NCI-H2107 (cell line): Measurements from ENCODE around the gene WNK2.
"Not testable (repeated sequence)": the region's sequence is repeated elsewhere in the genome, so short reads cannot be mapped to it uniquely, and the experiment has no call there.

ENCODE experiments used
- DNase-seq: peaks from one replicate; lab custom pipeline; 2025; lab: John Stamatoyannopoulos, UW

Gene WNK2

DNA sequence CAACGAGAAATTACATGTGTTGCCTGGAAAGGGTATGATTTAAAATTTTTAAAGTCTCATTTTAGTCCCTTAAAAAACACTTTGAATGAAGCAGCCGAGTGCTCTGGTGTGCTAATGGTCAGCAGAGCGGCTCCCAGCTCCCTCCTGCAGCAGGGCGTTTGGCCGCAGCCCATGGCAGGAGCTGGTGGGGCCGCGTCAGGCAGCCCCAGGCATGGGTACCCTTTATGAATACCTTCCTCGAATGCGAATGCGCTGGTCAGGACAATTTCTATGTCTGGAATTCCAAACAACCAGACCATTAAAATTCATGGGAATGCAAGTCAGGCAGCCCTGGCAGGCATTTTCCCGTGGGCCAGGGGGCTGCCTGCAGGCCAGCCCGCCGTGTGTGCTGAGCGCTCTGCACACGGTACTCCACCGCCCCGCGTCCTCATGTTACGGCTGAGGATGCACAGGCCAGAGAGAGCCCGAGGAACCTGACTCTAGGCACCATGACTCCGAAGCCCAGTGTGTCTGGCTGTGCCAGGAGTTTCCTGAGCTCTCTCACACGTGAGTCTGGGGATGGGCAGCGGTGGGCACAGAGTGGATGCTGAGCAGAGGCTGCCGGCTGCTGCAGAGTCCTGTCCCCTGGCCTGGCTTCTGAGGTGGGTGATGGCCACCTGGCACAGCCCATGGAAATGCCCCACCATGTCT, 123.7 kb downstream of the WNK2 start:
- DNase-seq, result no peak

DNA sequence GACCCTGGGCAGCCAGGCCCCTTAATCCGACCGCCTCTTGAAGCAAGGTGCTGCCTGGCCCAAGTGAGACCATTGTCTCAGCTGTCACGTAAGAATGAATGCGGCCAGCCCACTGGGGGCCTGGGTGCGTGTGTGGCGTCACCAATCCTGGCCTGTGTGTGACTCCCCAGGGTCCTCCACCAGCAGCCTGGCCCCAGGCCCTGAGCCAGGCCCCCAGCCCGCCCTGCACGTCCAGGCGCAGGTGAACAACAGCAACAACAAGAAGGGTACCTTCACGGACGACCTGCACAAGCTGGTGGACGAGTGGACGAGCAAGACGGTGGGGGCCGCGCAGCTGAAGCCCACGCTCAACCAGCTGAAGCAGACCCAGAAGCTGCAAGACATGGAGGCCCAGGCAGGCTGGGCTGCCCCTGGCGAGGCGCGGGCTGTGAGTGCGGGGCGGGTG, 124.2 kb downstream of the WNK2 start:
- no peak for DNase-seq

DNA sequence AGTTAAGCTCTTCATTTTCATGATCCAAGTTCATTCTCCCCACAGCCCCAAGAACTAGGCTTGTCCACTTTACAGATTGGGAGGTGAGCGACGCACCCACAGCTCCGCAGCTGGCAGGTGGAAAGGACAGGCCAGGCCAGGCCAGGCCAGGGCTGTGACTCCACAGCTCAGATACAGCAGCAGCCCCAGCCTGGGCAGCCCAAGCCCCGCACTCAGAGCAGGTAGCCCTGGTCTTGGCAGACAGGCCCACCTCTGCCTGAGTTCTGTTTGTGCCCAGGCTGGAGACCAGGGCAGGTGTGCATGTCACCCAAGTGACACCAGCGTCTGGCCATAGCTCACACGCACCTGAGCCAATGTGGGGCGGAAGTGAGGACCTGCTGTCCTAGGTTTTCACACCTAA, 124.7 kb downstream of the WNK2 start:
- DNase-seq, result no peak

DNA sequence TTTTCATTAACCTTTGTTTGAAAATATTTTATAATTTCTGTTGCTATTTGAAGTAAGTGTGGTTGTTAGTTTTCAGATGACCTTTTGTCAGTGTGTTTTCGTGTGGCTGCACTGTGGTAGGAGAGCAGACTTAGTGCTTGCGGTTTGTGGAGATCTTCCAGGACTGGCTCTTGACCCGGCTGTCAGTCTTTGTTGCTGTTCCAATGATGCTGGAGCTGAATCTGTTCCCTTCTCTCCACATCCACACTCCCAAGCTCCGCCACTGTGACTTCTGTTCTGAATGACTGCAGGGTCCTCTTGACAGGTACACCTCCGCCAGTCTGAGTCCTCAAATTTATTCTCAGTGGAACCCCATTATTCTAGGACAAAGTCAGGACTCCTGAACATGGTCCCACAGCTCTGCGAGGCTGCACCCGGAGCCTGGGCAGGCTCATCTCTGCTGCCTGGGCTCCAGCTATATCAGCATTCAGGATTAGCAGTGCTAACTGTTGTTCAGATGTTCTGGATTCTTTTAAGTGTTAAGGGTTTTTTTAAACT, 126.0 kb downstream of the WNK2 start:
- no peak for DNase-seq

DNA sequence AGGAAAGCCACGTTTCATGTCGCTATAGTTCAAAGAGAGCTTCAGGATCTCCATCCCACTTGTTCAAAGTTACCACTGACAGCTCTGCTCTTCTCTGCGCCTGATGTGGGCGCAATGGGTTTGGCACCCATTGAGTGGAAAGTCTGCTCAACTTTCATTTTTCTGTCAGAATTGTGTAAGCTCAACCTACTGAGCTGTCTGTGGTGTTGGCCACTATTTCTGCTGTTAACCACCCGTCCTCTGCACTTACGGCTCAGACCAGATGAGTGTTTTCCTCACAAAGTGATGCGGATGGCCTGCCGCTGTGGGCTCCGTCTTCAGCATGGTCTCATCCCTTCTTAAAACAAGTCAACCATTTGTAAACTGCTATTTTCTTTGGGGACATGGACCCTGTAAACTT, 131.2 kb downstream of the WNK2 start:
- no peak for DNase-seq

DNA sequence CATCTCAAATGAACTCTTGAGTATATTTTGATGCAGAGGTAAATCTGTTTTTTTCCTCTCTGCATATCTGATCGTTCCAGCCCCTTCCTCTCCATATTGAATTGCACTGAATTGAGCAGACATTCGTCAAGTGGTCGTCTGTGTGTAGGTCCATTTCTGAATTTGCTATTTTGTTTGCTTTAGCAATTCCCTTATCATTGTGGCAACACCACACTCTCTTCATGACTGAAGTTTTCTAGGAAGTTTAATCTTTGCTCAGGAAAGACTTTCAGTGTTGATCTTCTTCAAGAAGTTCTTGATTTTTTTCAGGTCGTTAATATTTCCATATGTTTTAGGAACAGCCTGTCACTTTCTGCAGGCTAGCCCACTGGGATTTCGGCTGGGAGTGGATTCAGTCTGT, 132.0 kb downstream of the WNK2 start:
- no peak for DNase-seq

DNA sequence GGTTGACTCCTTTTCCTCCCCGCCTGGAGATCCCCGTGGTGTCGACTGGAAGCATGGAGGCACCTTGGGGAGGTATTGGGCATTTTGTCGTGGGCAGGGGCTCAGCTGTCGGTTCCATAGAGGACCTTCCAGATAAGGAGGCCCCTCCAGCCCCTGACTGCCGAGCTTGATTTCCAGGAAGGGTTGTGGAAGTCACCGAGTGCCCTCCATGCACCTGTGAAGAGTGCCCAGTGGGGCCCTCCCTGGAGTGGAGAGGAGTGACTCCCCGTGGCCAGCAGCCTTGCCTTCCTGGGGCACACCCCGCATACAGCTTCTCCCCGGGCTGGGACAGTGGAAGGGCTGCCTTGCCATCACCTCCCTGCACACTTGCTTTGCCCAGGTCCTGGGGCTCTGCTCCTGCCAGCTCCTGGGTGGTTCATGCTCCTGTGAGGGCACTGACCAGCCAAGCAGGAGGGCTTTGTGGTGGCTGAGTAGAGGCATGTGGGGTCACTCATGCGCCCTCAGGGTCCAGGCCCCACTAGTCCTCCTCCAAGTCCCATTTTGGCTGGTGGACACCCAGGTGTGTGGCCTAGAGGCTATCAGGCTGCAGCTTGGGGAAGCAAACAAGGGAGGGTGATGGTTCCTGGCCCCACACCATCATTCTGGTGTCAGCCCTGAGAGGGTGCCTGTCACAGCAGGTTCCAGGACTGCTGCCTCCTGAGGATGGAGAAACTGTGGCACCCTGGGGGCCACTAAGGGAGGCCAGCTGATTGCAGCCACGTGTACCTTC, 133.0 kb downstream of the WNK2 start:
- no peak for DNase-seq

DNA sequence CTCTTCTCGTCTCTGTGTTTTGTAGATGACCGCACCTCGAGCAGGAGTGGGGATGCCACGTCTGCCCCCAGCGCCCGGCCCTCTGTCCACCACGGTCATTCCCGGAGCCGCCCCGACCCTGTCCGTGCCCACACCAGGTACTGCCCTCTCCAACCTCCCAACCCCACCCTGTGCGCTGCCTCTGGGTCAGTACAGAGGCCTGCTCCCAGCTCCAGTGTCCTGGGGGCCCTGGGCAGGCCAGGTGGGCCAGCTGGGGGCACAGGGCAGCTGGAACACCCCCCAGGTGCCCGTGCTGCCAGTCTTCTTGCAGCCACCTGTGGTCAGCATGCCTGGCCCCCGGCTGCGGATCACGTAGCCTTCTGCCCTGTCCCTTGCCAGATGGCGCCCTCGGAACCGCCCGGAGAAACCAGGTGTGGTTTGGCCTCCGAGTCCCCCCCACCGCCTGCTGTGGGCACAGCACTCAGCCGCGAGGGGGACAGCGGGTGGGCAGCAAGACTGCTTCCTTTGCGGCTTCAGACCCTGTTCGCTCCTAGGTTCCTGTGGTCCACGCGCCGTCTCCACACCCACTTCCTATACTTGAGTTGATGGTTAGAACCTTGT, 133.7 kb downstream of the WNK2 start:
- DNase-seq, result no peak

DNA sequence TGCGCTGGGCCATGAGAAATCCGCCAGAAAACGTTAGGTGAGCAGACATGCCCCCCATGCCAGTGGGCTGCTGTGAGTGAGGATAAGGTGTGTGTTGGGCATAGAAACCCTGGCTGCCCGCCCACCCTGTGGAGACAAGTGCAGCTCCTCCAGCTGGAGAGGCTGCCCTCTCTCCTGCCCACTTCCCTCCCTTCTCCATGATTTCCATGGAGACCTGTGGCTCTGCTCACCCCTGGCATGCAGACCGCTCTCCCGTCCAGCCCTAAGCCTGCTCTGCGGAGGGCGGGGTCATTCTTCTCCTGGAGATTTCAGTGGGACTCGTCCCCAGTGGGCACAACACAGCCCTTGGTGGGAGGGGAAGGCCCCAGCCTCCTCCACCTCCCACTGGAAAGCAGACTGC, 134.5 kb downstream of the WNK2 start:
- no peak for DNase-seq

DNA sequence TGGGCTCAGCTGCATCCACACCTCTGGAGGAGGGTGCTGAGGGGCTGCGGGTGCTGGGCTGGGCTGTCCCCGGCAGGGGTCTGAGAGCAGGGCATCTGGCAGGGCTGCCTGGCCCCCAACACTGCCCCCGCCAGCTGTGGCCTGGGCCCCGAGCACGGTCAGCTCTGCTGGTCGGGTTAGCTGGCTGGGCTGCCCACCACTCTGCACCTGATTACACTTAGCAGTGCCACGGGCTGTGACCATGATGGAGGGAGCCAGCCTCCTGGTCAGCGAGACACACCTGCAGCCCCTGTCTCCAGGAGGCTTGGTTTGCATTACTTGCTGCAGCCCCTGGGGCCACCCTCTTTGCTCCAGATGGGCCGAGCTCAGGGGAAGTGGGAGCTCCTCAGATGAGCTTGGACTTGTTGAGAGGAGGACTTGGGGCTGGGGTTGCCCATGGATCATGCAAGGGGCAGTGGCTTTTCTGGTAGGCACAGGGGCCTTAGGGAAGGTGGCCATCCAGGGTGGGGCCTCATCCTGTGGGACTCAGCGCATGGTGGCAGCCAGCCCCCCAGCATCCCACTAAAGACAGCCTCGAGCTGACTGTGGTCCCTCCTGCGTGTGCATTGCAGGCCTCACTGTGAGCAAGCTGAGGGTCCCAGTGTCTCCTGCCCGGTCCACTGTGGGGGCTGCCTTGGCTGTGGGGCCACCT, 135.5 kb downstream of the WNK2 start:
- DNase-seq, result no peak

DNA sequence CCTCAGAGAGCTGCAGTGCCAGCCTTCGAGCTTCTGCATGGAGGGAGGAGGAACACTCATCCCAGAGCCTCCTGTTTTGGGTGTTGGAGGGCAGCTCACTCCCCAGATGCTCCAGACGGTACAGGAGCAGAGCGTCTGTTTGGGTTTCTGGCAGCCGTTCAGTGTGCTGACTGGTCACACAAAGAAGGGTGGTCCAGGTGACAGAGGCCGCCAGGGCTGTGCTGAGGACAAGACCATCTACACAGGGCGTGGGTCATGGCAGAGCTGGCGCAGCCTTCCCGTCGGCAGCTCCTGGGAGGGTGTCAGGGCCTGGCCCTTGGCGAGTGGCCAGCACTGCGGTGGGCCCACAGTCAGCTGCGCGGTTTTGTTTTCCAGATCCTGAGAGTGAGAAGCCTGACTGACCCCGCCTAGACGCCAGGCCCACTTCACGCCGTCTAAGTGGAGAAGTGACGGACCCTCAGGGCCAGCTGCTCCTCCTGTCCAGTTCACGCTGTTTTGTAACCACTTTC, 136.1 kb downstream of the WNK2 start:
- DNase-seq, result no peak

DNA sequence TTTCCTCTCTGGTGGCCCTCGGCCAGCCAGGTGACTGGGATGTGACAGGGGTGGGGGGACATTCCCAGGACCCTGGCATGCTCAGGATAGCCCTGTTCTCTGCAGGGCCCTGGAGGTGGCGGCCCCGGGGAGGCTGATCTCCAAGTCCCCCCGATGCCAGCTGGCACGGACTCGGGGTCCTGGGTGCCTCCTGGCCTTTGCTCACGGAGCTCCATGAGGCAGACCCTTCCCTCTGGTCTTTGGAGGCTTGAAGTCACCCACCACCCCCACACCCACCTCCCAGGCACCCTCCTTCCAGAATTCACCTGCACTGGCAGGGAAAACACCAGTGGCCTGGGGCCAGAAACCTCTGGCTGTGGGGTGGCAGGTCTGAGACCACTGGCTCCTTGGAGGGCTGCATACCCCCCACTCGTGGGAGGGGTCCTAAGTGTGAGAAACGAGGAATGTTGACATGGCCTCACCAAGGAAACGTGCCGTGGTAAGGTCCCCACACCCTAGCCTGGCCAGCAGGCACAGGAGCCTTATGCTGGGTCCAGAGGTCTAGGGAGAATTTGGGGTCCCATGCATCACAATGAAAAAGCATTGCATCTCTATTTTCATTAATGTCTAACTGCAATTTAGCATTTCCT, 136.8 kb downstream of the WNK2 start:
- no peak for DNase-seq

DNA sequence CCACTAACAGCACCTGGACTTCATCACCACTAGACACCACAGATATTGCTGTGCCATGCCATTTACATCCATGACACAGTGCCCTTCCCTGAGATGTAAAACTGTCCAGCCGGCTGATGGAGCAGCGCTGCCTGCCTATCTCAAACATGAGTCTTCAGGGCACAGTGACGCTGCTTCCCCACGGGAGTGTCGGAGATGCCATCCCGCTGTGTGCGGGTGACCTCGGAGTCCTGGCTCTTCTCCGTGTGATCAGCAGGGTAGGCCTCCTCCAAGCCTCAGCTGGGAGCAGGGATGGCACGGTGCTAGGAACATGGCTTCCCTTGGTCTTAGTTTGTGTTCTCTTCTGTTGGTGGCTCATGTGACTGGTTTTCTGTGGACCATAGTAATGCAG, 137.3 kb downstream of the WNK2 start:
- DNase-seq, result no peak

DNA sequence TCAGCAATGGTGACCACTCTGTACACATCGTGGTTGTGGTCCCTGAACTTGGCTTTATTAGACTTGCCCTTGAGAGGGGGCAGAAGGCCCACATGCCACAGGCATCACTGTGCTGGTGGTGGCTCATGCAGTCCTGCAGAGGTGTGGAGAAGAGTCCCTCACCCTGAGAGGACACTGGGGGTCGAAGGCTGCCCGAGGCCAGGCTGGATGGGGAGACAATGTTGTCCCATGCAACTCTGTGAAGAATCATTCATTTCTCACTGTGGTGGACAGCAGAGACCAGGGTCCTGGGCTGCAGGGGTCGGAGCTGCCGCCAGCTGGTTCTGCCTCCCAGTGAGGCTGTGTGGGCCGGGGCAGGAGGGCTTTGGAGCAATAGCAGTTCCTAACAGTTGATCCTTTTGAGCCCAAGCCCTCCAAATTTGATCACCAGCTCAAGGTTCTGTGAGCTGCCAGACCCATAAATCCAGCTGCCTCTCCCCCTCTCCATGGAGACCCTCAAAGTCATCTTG, 139.6 kb downstream of the WNK2 start:
- not testable (repeated sequence) for DNase-seq

DNA sequence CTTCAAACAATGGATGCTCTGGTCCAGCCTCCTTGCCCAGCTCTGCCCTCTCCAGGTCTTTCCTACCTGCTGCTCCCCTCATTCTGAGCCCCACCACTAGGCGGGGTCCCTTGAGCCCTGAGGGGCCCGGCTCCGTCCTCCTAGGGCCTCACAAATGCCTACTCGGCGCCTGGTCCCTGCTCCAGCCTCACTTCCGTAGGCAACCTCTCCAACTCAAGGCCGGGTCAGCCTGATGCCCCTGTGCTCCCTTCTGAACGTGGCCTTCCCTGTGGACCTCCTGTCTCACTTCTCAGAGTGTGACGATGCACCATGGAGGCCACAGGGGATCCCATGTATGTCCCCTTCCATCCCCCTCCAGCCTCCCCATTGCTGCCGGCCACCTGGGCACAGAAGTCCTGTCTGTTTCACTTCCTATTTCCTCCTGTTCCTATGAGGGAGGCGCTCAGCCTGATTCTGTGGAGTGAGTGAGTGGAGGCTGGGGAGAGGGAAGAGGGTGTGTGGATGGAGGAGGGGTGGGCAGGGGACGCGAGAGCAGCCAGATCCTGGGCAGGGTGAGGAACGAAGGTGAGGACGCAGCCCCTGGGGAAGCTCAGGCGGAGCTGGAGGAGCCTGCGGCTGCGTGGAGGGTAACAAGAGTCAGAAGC, 140.4 kb downstream of the WNK2 start:
- no peak for DNase-seq

DNA sequence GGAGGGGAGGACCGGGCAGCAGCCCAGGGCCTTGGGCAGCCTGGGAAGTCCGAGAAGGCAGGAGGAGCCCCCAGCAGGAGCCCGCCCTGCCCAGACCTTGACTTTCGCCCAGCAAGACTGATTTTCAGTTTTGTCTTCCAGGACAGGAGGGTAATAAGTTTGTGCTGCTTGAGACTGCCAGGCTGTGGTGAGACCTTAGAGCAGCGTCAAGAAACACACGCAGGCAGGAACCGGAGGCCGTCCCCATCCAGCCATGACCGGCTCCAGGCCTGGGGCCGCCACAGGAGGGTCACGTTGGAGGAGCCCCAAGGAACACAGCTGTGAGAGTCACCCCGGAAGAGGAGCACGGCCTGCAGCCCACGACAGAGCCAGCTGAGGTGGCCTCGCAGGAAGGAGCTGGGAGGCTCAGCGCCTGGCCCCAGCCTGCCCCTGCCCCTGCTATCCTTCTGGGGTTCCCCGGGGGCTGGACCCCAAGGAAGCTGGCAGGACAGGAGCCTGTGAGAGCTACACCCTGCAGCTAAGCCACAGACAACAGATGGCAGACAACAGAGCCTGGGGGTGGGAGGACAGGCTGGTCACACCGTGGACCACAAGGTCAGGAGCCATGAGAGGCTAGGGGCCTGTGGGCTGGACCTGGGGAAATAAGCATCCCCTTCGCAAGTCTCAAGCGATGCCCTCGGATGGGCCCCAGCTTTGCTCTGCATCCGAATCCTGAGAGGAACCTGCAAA, 141.5 kb downstream of the WNK2 start:
- no peak for DNase-seq

DNA sequence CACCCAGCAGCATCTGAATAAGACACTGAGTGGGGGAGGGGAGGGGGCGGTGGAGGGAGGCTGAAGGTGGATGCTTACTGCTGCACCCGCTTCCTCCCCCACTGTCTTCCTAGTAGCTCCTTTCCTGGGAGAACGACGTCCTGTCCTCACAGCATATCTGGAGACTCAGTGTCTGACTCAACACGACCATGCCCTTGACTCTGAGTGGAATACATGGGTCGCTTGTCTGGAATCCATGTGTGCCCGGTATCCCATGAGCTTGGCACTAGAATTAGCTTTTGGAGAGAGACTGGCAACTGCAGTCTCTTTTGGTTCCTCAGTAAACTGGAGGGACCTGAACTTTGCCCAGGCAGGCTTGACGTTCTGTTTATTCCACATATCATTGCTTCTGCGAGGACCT, 142.1 kb downstream of the WNK2 start:
- DNase-seq, result no peak

DNA sequence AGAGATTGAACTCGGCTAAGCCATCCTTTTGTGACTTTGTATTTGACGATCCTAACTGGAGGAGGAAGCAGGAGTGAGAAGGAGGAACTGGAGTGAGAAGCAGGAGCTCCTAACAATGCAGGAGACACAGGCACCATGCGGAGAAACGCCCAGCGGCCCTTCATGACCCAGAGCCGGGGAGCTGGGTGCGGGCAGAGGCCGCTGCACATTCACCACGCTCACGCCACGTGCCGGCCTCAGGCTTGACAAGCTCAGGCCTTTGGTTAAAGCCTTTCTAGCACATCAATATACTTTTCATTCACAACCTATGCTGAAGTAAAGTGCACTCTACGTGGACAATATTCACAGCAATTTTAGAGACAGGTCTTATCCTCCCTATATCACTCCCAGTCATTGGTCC, 142.7 kb downstream of the WNK2 start:
- DNase-seq, result no peak

DNA sequence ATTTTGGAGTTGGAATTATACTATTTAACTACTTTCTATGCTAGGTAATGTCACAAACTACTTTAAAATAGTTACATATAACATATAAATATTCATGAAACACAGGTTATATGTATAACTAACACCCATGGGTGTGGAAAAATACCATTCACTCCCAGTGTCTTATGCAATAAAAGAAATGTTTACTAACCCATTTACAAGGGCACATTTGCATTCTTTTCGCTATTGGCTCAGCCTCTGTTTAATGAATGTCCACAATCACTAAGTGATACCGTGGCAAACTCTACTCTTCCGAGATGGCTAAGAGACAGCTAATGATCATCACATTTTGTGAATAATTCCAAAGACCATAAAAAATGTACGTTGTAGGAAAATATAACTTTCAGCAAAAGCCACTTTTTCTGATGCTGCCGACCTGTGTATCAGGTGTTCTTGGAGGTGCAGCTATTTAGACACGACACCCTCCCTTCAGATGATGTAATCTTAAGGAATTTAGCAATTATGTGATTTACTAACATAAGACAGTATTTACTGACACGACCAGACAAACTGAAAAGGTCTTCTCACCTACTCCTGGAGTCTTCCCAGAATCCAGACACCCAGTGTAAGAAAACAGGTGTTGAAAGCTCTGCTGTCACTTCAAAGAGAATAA, 145.8 kb downstream of the WNK2 start:
- no peak for DNase-seq

DNA sequence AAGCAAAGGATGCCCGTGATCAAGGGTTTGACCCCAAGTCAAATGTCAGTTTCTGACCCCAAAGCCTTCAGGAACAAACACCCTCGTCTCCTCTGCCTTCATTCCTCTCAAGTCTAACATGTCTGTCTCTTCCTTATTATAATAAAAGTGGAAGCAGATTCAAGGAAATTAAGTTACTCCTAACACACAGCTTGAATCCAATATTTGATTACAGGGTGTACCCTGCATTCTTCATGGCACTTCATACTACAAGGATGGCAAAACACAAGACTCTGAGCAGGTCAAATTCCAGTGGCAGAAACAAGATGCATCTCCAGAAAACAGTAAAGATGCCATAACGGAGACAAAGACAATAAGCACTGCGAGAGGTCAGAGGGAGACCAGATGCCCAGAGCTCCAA, 148.4 kb downstream of the WNK2 start:
- DNase-seq, result no peak
